ENCODE measurements around the gene BTN1A1.

DNA sequence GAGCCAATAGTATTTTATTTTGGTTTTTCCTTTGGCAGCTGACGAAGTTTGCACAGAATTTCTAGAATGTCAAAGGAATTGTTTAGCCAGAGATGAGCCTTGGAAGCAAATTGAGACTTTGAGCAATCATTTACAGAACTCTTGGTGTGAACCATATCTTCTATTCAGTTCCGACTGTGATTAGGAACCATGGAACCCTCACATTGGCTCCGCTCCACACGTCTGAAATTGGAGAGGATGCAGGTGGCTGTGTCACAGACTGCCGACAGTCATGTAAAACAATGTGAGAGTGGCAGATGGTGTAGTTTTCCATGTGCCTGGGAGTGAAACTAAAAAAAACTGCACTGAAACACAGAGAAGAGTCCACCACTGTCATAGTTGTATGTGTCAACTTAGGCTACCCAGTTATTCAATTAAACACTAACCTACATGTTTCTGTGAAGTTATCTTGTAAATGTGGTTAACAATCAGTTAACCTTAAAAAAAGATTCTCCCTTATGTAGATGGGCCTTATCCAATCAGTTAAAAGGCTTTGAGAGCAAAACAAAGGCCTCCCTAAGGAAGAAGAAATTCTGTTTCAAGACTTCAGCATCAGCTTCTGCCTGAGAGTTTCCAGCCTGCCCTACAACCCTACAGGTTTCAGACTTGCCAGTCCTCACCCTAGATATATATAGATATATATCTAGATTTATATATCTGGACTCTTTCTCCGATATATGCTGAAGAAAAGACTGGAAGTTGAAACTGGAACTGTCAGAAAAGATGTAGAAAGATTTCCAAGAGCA lies 34.8 kb downstream of the BTN1A1 start:
- TF ChIP-seq CTCF (IDR thresholded peaks at IDR 0.05; ENCODE audit: insufficient read depth, low read length, poor library complexity, severe bottlenecking), result no peak
- TF ChIP-seq EZH2phosphoT487 (conservative IDR thresholded peaks at IDR 0.05; ENCODE audit: low read length), result no peak
